DOHH2 (cell line): ENCODE measurements around the gene CNGB1.

Source experiments
- EZH2phosphoT487 ChIP-seq: fragments of 200-600 bp; sonication (generic); IDR thresholded peaks from 2 replicates; pipeline ENCODE4 v1.6.1; 2017; ENCODE audit warnings: borderline replicate concordance, mild to moderate bottlenecking, antibody characterized with exemption, low read length, moderate library complexity, mixed read lengths
- TF ChIP-seq, protein P1 (sequence below): fragments of 200-600 bp; sonication (generic); IDR thresholded peaks from one replicate; pipeline ENCODE4 v1.5.1; 2014; ENCODE audit warnings: antibody characterized with exemption, mild to moderate bottlenecking, low read depth, low read length; ENCODE audit not compliant: poor library complexity, severe bottlenecking

- TF ChIP-seq, protein P1, sequence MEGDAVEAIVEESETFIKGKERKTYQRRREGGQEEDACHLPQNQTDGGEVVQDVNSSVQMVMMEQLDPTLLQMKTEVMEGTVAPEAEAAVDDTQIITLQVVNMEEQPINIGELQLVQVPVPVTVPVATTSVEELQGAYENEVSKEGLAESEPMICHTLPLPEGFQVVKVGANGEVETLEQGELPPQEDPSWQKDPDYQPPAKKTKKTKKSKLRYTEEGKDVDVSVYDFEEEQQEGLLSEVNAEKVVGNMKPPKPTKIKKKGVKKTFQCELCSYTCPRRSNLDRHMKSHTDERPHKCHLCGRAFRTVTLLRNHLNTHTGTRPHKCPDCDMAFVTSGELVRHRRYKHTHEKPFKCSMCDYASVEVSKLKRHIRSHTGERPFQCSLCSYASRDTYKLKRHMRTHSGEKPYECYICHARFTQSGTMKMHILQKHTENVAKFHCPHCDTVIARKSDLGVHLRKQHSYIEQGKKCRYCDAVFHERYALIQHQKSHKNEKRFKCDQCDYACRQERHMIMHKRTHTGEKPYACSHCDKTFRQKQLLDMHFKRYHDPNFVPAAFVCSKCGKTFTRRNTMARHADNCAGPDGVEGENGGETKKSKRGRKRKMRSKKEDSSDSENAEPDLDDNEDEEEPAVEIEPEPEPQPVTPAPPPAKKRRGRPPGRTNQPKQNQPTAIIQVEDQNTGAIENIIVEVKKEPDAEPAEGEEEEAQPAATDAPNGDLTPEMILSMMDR, result no peak
- TF ChIP-seq EZH2phosphoT487, result no peak
Measured at GRCh38 chr16:57884655-57885133, 86.2 kb downstream of the CNGB1 start.
